ENCODE measurements around the gene ANXA6. TPM values are rescaled to one million over a fixed set of nuclear protein-coding genes. Genes with fewer than 3 reads are reported as not detected.

ANXA6 gene
- total and polyA plus RNA-seq, 10 of the 15 experiments (the other 5 are each of a cell fraction or from before 2014, with no cell fraction given) = 44.0 to 571 (median 465) TPM

DNA sequence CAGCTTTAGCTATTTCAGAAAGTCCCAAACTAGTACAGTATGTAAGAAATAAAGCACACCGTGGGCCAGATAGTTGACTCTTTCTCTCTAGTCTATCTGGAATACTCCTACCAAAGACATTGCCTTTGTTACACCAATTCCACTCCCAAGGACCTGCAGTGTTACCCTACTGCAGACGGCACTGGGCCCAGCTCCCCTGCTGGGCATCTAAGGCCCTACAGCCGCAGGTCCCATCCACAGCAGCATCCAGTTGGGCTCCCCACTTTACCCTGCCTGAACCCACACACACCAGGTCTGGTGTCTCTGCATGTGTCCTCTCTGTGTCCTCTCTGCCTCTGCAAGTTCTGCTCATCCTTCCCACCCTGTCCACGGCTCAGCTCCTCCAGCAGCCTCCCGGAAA lies 99.3 kb downstream of the ANXA6 start:
- in situ Hi-C loops (cut with MboI) = no loop called here
- RAD21 ChIA-PET (ENCODE audit: unreplicated experiment) = interaction anchor here (0.9 to 2.0 kb wide), 7 partner anchors 14 to 106 kb away, joined by 3 to 23 read pairs (median 4); no protein-coding TSS in a partner anchor
- no TSS peak for BruUV-seq (replicated peaks)
- POLR2A ChIA-PET = interaction anchor here (0.6 to 1.7 kb wide), 4 partner anchors 12 to 483 kb away, joined by 3 to 5 read pairs (median 4); no protein-coding TSS in a partner anchor
- H3K27me3 ChIP-seq (replicated peaks in 1 of 2; ENCODE audit: control insufficient read depth in 2 of 2, insufficient read depth in 2 of 2, low read length in 1 of 2) = no peaks in the 10 kb centered on the region
- peaks cover 9% of the 10 kb centered on the region for H4K20me1 ChIP-seq (ENCODE audit: control insufficient read depth, insufficient read depth)
- H3K36me3 ChIP-seq (ENCODE audit: control insufficient read depth in 2 of 2, insufficient read depth in 2 of 2, low read length in 1 of 2) = peaks cover 61 to 80% of the 10 kb centered on the region in 2 experiments
- no peak for TF ChIP-seq TBL1XR1 (IDR thresholded peaks at IDR 0.05; ENCODE audit: low read depth, low read length)
- TF ChIP-seq, protein P1, sequence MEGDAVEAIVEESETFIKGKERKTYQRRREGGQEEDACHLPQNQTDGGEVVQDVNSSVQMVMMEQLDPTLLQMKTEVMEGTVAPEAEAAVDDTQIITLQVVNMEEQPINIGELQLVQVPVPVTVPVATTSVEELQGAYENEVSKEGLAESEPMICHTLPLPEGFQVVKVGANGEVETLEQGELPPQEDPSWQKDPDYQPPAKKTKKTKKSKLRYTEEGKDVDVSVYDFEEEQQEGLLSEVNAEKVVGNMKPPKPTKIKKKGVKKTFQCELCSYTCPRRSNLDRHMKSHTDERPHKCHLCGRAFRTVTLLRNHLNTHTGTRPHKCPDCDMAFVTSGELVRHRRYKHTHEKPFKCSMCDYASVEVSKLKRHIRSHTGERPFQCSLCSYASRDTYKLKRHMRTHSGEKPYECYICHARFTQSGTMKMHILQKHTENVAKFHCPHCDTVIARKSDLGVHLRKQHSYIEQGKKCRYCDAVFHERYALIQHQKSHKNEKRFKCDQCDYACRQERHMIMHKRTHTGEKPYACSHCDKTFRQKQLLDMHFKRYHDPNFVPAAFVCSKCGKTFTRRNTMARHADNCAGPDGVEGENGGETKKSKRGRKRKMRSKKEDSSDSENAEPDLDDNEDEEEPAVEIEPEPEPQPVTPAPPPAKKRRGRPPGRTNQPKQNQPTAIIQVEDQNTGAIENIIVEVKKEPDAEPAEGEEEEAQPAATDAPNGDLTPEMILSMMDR (IDR thresholded peaks at IDR 0.05 in 2 of 3, conservative IDR thresholded peaks at IDR 0.05 in 1 of 3; ENCODE audit: control insufficient read depth in 2 of 3, extremely low read depth in 1 of 3, insufficient read depth in 1 of 3, low read depth in 3 of 3, low read length in 3 of 3) = peak in 2 of 3 experiments; percentile 19 to 20; a peak in 1 of 6 replicates
- peak; percentile 51 for TF ChIP-seq POLR2A (IDR thresholded peaks at IDR 0.05; ENCODE audit: low read depth, low read length)
- TF ChIP-seq SREBF1 (IDR thresholded peaks at IDR 0.05; ENCODE audit: low read length) = no peak
- peak overlapping the region; percentile 86; the same call in 1 of the 2 replicates for H3K27ac ChIP-seq (ENCODE audit: control insufficient read depth, insufficient read depth)
- H3K4me1 ChIP-seq (ENCODE audit: control insufficient read depth, insufficient read depth, low read length) = peaks cover 39% of the 10 kb centered on the region
- SMC1A ChIA-PET (ENCODE audit: uncharacterized antibody, unreplicated experiment) = interaction anchor here (0.8 to 4.4 kb wide), 22 partner anchors 9 to 155 kb away, joined by 3 to 61 read pairs (median 4); no protein-coding TSS in a partner anchor
- no peak for ATAC-seq
- H3K79me2 ChIP-seq (ENCODE audit: control insufficient read depth, insufficient read depth, low read length) = peaks cover 50% of the 10 kb centered on the region
- no peak overlapping the region for H2AFZ ChIP-seq (ENCODE audit: control insufficient read depth, low read depth, low read length)
- no peak for DNase-seq (ENCODE audit: low read depth, low spot score)
- no peaks in the 10 kb centered on the region for H3K9me3 ChIP-seq (replicated peaks; ENCODE audit: control insufficient read depth, insufficient read depth, low read length)
- H3K4me2 ChIP-seq (ENCODE audit: control insufficient read depth, insufficient read depth) = no peak overlapping the region; the same call in 1 of the 2 replicates
- CTCF ChIA-PET = interaction anchor here (0.6 to 15.8 kb wide), 12 partner anchors 9 to 199 kb away, joined by 3 to 691 read pairs (median 4); partner anchors contain the start of gene ANXA6
- no peak for FAIRE-seq
- intact Hi-C loops (cut with micrococcal nuclease; ENCODE audit: unreplicated experiment) = no loop called here
- 55% methylated on average over 5 of the region's 5 CpGs for WGBS (ENCODE audit: insufficient coverage, insufficient replicate concordance, low lambda C conversion rate, missing lambda C conversion rate)
- no peak overlapping the region for H3K4me3 ChIP-seq
- no peak overlapping the region for H3K9ac ChIP-seq (ENCODE audit: control insufficient read depth, insufficient read depth, low read length)
